HS-5 (cell line): ENCODE measurements around the gene SULT1B1.

Experiments
- DNase-seq: peaks from one replicate; pipeline ENCODE4 v3.0.0-alpha.2; 2012; ENCODE audit warnings: low read depth

The SULT1B1 gene

DNA sequence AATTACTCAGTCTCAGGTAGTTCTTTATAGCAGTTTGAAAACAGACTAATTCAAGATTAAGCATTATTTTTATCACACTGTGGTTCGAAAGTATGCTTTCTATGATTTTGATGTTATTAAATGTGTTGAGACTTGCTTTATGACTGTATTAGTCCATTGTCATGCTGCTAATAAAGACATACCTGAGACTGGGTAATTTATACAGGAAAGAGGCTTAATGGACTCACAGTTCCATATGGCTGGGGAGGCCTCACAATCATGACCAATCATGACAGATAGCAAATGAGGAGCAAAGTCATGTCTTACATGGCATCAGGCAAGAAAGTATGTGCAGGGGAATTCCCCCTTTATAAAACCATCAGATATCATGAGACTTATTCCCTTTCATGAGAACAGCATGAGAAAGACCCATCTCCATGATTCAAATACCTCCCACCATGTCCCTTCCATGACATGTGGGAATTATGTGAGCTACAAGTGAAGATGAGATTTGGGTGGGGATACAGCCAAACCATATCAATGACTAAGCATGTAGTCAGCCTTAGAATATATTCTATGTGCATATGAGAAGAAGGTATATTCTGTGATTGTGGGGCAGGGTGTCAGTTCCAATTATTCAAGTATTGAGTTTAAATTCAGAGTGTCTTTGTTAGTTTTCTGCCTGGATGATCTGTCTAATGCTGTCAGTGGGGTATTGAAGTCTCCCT lies 62.7 kb downstream of the SULT1B1 start:
- no peak for DNase-seq

DNA sequence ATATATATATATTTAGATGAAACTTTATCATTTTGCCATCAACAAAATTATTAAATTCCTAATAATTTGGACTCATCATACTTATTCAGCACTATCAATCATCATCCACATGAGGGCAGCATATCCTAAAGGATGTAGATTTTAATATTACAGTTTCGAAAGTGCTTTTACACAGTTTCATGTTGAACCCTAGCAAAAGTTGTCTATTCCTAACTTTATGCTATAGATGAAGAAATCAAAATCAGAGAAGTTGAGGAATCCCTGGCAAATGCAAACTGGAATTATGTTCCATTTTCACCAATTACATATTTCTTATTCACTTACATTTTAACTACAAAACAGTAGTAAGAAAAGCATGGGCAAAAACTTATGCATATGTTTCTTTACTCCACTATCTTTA lies 70.8 kb downstream of the SULT1B1 start:
- no peak for DNase-seq

DNA sequence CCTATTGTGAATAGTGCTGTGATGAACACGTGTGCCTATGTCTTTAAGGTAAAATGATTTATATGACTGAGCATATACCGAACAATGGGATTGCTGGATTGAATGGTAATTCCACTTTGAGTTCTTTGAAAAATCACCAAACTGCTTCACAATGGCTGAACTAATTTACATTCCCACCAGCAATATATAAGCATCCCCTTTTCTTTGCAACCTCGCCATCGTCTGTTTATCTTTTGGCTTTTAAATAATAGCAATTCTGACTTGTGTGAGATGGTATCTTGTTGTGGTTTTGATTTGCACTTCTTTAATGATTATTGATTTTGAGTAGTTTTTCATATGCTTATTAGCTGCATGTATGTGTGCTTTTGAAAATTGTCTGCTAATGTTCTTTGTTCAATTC lies 75.6 kb downstream of the SULT1B1 start:
- no peak for DNase-seq
